Neural cell (in vitro differentiated cells): Measurements from ENCODE around the gene ILK.

ENCODE experiments used
- EP300 ChIP-seq: fragments of 450-650 bp; conservative IDR thresholded peaks from 2 replicates; pipeline ENCODE4 v1.6.1; 2014; ENCODE audit warnings: antibody characterized with exemption, mild to moderate bottlenecking, moderate library complexity; ENCODE audit not compliant: poor library complexity, severe bottlenecking
- POLR2AphosphoS5 ChIP-seq: IDR thresholded peaks from 2 replicates; pipeline ENCODE4 v1.6.1; 2012
- RAD21 ChIP-seq: fragments of 450-650 bp; conservative IDR thresholded peaks from 2 replicates; pipeline ENCODE4 v1.6.1; 2014; ENCODE audit warnings: antibody characterized with exemption, mild to moderate bottlenecking, moderate library complexity
- TF ChIP-seq, protein P1 (sequence below): fragments of 450-650 bp; IDR thresholded peaks from 2 replicates; pipeline ENCODE4 v1.5.1; 2014; ENCODE audit warnings: antibody characterized with exemption, mild to moderate bottlenecking, moderate library complexity; ENCODE audit not compliant: poor library complexity, severe bottlenecking

DNA sequence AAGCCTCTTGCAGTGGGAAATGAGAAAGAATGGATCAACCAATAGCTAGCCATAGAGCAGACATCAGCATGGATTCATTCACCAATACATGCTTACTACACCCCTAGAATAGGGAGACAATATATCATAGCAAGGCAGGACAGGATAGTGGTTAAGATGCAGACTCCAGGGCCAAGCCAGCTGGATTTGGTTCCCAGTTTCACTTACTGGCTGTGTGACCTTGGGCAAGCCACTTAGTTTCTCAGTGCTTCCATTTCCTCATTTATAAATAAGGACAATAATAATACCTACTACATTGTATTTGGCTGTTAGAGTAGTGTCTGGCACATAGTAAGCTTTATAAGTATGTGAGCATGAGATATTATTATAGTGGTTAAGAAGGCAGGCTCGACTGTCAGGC is 44.9 kb downstream of the ILK start:
- TF ChIP-seq EP300 (no peak), POLR2AphosphoS5 (no peak), RAD21 (no peak)
- TF ChIP-seq, protein P1, sequence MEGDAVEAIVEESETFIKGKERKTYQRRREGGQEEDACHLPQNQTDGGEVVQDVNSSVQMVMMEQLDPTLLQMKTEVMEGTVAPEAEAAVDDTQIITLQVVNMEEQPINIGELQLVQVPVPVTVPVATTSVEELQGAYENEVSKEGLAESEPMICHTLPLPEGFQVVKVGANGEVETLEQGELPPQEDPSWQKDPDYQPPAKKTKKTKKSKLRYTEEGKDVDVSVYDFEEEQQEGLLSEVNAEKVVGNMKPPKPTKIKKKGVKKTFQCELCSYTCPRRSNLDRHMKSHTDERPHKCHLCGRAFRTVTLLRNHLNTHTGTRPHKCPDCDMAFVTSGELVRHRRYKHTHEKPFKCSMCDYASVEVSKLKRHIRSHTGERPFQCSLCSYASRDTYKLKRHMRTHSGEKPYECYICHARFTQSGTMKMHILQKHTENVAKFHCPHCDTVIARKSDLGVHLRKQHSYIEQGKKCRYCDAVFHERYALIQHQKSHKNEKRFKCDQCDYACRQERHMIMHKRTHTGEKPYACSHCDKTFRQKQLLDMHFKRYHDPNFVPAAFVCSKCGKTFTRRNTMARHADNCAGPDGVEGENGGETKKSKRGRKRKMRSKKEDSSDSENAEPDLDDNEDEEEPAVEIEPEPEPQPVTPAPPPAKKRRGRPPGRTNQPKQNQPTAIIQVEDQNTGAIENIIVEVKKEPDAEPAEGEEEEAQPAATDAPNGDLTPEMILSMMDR, result no peak
